HG02623 (cell line): ENCODE data around the gene RNF182.
"Not testable (repeated sequence)": the region's sequence is repeated elsewhere in the genome, so short reads cannot be mapped to it uniquely, and the experiment has no call there.

ENCODE experiments used
- ATAC-seq: cut with Tn5 transposase; IDR thresholded peaks from one replicate; pipeline ENCODE4 v1.9.1; 2021; ENCODE audit warnings: moderate library complexity; ENCODE audit not compliant: unreplicated experiment

The RNF182 gene

DNA sequence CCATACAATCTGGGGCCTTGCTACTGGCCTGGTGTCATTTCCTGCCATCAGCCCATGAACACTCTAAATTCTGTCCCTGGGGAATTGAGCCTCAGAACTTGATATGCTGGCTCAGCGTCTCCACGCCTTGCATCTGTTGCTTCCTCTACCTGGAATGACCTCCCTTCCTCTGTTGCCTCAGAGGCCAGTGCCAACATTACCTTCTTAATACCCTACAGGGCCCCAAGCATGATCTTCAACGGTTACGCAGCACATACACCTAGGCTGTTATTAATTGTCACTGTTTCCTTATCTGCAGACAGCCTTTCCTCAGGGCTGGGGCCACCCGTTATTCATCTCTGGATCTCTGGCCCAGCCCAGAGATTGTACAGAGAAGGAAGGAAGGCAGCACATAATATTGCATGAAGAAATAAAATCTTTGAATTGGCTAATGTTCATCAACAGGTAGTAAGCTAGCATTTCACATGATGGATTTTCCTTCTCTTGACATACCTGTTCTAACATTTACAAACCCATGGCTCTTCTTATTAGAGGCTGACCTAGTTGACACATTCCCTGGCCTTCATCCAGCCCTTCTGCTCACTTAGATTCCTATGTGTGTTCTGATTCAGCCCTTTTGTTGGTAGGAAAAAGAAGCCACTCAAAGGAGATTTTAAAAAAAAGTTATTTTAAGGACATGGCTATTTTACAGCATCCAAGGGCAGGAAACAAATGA, 8.4 kb upstream of the RNF182 start:
- no peak for ATAC-seq

DNA sequence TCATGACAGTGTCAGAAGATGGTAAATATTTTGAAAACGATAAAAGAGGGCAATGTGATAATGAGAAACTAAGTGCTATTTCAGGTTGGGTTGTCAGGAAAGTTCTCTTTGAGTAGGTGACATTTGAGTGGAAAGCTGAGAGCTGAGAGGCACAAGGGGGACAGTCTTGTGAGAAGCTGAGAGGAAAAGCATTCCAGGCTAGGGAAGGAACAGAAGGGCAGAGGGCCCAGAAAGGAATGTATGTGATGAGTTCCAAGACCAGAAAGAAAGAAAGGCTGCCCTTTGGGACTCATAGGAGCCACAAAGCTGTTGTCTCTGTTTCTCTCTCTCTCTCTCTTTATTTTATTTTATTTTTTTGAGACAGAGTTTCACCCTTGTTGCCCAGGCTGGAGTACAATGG, 7.6 kb upstream of the RNF182 start:
- no peak for ATAC-seq

DNA sequence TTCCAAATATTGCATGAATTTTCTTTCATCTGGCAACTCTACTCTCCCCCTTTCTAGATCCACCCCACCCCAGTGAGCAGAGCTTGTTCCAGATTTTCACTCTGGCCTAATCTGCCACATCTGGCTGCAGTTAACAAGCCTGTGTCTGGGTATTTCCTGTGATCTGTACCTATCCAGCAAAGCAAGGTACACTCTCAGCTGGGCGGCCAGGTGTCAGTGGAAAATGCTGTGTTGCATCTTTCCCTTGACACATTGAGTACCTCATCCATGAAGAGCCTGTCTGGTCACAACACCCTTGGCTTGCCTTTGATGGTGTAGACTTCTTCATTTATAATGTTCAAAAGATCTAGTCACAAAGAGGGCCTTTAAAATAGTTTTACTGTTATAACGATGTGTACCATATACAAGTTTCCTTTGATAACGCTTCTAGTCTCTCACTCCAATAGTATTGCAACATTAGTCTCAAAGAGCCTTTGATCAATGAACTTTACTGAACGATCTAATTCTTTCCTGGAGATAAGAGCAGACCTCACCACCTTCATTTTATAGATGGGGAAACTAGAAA, 6.0 kb upstream of the RNF182 start:
- no peak for ATAC-seq

DNA sequence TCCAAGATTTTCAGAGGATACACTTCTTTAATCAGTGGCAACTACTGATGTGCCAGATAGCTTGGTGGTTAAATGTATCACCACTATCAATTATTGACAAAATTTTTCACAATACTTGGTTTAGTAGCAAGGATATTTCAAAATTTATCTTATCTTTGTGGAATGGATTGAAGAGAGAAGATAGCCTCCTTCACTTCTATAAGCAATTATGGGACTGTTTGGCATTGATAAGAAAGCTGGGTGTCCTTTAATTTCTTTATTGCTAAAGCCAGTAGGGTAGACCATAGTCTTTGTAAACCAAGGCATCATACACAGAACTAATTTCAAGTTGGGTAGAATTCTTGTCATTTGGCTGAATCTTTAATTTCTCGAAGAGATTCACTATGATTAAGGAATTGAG, 4.9 kb upstream of the RNF182 start:
- ATAC-seq: no peak

DNA sequence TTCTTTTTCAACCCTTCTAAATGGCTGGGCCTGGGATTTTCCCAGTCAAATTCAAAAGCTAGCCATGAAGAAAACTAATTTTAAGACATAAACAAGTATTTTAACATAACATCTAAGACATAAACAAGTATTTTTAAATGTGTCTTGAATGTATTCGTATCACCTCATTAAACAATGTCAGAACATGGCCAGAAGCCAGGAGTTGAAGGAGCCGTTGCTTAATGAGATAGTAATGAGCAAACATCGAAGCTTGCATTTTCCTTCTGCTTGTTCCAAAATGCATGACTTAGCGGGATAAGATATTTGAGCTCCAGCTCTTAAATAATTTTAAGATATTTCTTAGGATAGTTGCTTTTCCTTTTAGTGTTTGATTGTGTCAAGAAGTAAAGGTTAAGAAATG, 4.2 kb upstream of the RNF182 start:
- ATAC-seq: no peak

DNA sequence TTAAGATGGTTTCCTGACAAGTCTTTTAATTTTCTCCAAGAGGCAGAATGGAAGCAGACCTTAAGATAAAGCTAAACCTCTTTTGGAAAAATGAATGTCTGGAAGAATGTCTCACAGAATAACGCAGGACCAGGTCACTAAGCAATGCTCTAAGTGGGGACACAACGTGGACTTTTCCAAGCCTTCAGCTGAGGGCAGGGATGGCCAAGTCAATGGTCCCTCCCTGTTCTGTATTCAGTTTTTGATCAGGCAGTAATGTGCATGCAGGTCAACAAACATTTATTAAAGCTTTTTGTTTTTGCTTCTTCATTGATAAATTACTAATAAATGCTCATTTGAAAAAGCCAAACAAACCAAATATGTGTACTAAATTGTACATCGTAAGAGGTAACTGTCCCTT, 2.0 kb upstream of the RNF182 start:
- ATAC-seq: no peak

DNA sequence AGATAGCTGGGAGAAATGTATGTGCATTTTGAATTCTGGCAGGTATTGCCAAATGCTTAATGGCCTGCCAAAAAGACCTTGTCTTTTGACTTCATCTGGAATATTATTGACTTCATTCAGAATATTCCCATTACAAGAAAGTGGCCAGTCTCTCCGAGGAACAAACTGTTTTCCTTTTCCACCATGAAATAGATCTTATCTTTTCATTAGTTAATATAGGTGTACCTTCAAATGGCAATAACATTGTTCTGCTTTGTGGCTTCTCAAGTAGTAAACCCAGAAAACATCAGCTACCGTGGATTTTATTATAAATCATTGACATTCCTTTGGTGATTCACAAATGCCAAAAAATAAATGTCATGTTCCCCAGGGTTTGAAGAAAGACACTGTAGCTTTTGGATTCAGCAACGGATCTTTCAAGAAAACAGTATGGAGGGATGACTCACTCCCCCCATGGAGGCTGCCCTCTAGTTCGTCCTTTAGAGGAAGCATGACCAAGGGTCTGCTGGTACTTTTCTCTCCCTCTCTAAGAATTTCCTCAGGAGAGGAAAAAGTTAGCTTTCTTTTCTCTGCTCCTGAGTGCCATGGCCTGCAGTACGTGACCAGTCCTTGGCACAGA, 1.1 kb upstream of the RNF182 start:
- no peak for ATAC-seq

DNA sequence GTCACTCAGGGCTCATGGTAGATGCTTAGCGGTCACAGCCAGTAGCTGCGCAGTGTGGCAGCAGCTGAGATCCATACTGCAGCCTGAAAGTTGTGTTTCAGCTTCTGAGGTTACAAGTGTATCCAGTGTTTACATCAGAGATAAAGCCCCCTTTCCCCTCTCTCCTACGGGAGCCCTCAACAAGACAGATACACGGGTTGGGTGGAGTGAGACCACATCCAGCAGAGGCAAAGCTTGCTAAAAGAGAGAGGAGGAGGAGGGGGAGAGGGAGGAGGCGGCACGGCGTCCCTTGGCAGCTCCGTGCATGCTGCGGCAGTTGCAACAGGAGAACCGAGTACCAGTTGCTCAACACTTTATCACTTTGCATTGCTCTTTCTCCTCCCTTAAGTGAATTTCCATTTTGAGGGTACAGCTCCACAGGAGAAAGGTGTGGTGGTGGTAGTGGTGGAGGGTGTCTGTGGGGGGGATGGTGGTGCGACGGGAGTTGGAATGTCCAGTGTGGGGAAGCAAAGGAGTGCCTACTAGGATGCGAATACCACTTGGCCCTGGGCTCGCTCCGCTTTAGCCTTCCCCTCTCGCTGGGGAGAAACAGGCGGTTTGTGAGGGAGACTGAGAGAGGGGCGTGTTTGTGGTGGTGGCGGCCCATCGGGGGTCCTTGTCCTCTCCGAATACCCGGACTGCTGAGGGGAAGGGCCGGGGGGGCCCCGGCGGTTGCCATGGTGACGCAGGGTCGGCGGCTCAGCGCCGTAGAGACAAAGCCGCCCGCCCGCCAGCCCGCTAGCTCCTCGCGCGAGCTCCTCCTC, 405 bp upstream of the RNF182 start:
- ATAC-seq: no peak

DNA sequence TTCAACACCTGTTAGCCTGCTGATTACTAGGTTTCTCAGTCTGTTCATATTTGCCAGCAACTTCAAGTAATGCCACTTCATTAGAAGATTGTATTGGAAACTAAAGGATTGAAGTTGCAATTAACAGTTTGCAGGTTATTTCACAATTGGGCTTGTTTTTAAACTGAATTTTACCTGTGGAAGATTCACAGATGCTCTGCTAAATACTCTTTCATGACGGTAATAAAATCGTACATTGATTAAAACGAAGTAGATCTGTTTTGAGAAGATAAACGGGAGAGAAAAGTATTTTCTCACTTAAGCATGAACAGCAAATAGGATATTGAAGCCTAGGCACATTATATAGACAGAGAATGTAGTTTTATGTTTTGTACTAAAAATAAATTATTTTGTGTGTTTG, 1.6 kb downstream of the RNF182 start:
- ATAC-seq: no peak

DNA sequence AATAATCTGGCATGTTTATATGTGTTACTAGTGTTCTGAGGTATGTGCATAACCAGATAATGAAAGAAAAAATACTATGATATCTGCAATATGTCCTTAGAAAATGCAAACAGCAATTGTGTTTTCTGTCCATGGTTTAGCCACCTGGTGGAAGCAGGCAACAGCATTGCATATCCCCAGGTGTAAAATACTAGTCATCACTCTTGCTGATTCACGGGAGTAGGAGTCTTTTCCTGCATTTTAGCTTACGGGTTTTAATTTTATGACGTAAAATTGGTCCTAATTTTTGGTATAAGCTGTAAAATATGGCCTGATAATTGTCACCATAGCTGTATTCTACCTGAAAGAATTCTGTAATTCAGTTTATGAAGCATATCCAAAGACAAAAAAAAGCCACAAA, 2.5 kb downstream of the RNF182 start:
- no peak for ATAC-seq

DNA sequence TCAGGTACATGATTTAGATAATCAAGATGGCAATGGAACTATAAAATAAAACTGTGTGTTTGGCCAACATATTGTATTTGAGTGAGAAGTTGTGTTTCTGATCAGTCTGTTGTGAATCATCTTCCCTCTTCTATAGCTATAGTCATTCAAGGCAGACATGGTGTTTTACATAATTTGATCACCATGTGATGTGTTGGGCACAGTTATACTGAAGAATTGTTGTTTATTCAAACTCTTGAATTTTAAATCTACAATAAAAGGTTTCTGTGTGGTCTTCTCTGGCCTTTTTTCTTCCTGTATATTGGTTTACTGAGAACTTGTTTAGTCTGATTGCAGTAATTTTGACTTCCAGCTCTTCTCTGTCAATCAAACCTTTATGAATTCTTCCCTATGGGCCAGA, 4.4 kb downstream of the RNF182 start:
- no peak for ATAC-seq

DNA sequence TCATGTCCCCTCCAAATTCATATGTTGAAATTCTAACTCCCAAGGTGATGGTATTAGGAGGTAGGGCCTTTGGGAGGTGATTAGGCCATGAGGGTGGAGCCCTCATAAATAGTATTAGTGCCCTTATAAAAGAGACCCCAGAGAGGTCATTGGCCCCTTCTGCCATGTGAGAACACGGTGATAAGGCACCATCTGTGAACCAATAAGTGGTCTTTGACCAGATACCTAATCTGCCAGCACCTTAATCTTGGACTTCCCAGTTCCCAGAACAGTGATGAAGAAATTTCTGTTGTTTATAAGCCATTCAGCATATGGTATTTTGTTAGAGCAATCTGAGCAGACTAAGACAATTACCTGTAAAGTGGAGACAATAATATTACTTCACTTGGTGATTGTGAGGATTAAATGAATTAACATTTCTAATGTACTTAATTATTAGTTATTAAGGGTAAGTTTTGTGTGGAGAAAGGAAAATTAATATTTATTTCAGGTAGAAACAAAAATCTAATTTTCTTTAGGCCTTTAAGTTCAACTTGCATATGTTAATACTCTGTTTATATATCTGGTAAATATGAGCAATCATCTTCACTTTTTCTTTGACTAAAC, 7.1 kb downstream of the RNF182 start:
- no peak for ATAC-seq

DNA sequence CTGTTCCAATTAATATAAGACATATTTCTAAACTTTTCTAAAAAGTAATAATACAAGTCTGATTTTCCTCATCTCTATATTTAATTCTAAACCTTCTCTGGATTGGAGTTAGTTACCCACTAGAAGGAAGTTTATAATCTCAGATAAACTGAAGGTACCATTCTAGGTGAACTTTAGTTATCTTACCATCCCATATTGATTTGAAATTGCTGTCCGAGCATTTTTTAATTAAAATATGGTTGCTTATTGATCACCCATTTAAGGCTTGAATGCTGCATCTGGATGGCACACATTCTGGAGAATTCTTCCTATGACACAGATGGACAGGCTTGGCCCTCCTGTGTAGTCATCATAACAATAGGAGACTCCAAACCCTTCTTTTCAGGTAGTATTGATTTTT, 8.0 kb downstream of the RNF182 start:
- no peak for ATAC-seq

DNA sequence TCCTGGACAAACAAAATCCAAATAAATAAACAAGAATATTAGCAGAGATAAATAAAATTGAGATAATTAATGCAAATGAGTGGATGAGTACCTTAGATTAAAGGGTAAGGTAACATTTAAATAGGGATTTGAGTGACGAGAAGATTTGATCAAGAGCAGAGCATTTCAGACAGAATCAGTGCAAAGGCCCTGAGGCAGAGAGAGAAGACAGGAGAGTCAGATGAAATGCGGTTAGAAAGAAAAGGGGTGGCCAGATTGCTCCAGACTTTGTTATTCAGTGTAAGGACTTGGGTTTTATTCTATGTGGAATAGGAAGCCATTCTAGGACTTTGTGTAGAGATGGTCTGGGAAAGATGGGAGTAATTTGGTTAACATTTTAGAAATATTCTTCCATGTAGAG, 10.0 kb downstream of the RNF182 start:
- ATAC-seq: no peak

DNA sequence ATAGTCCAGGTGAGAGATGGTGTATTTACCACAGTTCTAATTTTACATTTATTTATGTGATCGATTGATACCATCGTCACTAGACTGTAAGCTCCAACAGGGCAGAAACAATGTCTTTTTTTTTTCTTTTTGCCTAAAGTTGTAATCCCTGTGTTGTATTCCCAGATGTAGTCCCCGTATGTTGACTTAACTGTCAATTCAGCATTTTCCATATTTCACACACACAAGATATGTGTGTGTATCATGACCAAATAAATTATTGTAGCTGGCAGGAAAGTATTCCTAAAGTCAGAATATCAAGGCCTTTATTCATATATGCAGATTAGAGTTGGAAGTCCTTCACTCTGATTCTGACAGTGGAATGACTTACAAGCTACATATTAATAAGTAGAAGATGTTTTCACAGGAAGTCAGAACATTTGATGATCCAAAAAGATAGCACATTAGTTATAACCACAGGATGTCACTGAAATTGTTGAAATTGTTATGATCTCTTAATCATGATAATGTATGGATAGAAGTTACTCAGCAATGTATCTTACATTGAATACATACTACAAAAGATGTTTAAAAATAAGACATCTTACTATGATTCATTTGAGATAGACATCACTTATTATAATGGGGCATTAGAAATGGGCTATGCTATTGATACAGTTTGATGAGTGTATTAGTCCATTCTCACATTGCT, 10.6 kb downstream of the RNF182 start:
- ATAC-seq: no peak

DNA sequence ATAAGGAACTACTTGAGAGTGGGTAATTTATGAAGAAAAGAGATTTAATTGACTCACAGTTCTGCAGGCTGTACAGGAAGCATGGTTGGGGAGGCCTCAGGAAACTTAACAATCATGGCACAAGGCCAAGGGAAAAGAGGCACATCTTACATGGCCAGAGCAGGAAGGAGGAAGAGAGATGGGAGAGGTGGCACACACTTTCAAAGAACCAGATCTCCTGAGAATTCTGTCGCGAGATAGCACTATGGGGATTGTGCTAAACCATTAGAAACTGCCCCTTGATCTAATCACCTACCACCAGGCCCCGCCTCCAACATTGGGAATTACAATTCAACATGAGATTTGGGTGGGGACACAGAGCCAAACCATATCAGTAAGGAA, 11.1 kb downstream of the RNF182 start:
- not testable (repeated sequence) for ATAC-seq

DNA sequence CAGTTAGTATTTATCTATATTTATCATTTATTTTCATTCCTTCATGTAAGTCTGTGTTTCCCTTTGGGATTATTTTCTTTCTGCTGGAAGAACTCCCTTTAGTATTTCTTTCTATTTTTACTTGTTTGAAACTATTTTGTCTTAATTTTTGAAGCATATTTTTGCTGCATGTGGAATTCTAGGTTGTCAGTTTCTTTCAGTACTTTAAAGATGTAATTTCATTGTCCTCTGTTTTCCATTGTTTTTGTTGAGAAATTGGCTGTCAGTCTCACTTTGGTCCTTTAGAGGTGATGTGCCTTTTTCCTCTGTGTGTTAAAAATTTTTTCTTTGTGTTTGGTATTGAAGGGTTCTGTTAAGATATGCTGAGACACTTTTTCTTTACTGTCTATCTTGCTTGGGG, 17.1 kb downstream of the RNF182 start:
- no peak for ATAC-seq

DNA sequence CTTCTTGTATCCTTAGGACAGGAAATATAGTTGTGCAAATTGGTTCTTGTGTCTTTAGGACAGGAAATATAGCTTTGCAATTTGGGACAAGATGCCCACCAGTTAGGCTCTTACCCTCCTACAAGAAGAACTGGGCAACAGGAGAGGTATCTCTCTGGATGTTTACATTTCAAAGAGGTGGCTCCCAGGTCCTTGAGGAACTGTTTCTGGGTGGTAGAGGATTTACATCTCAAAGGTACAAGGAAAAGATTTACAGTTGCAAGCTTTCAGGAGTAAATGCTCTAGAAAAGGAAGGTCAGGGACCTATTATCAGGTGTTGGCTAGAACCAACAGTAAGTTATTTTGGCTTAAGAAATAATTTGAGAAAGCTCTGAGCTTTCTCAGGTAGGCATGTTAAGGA, 19.2 kb downstream of the RNF182 start:
- ATAC-seq: no peak

DNA sequence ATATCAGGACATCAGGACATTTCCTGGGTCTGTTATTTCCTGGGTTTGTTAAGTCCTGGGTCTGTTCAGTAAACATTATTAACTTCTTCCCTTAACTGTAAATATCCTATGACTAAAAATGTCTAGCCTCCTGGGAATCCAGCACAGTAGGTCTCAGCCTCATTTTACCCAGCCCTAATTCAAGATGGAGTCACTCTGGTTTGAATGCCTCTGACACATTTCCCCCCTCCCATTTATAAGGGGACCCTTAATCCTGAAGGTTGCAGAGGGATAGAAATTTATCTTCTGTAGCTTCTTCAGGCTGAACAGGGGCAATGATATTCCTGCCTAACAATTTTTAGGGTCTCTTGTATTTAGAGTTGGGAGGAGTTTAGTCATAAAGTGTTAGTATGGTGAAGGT, 21.8 kb downstream of the RNF182 start:
- no peak for ATAC-seq

DNA sequence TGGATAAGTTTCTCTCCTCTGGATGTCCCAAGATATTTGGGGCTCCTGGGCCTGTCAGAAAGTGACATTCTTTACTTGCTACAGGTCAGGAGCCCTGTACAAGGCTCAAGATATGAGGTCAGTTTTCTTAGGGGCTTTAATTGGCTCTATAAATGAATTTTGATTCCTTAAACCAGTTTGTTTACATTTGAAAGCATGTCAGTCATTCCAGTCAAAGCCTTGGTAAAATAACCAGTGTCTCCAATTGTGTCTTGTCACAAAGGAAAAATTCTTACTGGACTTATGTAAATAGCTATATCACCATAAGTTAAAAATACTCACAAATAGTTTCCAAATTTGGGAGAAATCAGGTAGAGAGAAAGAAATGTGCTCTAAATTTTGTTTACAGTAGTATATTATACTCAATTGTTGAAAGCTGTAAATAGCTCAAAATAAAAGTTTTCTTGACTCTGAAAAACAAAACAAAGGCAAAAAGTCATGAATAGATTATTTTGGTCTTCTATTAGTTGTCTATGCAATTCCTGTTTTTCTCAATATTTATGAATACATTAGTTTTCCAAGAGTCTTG, 22.9 kb downstream of the RNF182 start:
- ATAC-seq: no peak

DNA sequence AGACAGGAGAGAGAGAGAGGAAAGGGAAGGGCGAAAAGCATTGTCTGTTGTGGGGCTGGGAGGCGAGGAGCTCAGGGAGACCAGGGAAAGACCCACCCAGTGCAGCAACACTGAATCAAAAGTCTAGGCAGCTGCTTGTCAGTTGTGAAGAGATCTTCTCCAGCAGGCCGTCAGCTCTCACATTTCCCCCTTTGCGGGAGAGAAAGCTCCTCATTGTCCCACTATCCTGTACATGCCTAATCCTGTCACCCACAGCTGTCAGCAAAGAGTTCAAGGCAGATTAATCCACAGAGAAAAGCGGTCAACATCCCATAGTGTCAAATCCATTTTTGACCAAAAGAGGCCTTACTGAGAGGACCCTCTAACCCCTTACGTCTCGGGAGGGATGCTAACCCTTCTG, 27.3 kb downstream of the RNF182 start:
- ATAC-seq: no peak
